ENCODE data around the gene STAC3. TPM values are rescaled to one million over a fixed set of nuclear protein-coding genes. Genes with fewer than 3 reads are reported as not detected.

STAC3 gene
- total and polyA plus RNA-seq, 2 of the 8 experiments (the other 6 are each of a cell fraction or from before 2014, with no cell fraction given), result 0.70 to 1.3 TPM

GRCh38 chr12:57237932-57238853 lies 12.8 kb downstream of the STAC3 start:
- H2BK20ac ChIP-seq (ENCODE audit: low read length), result peak overlapping the region; percentile 90; the same call in 1 of the 2 replicates
- H3K36me3 ChIP-seq (ENCODE audit: control insufficient read depth in 2 of 4, insufficient read depth in 4 of 4, low read length in 3 of 4), result peaks cover 11 to 15% (median 13%) of the 10 kb centered on the region in 4 experiments
- FAIRE-seq (no peak), DNase-seq (ENCODE audit: low read depth in 1 of 2, low spot score in 2 of 2) (peak in 1 of 2 experiments; percentile 83)
- H4K20me1 ChIP-seq (replicated peaks in 1 of 2; ENCODE audit: control insufficient read depth in 1 of 2, insufficient read depth in 2 of 2, low read length in 2 of 2), result peaks cover 23 to 28% of the 10 kb centered on the region in 2 experiments
- H3K9ac ChIP-seq (replicated peaks in 1 of 4; ENCODE audit: extremely low read depth in 1 of 4, low read depth in 3 of 4, low read length in 3 of 4), result no peak overlapping the region; a peak in 1 of 7 replicates
- no peak overlapping the region for H3K56ac ChIP-seq (replicated peaks; ENCODE audit: insufficient read length, low read depth, low read length)
- no peak overlapping the region for H2BK120ac ChIP-seq (replicated peaks; ENCODE audit: low read depth, low read length)
- peak overlapping the region; percentile 74; the same call in 1 of the 2 replicates for H4K8ac ChIP-seq (ENCODE audit: extremely low read depth, insufficient read depth, low read length)
- peak overlapping the region; percentile 35 to 67 (median 53) for H3K4me3 ChIP-seq (ENCODE audit: extremely low read depth in 1 of 4, insufficient read depth in 2 of 4, low read depth in 3 of 4, low read length in 4 of 4)
- no peaks in the 10 kb centered on the region for H3K79me2 ChIP-seq (ENCODE audit: control insufficient read depth in 1 of 2, insufficient read depth in 2 of 2, low read length in 2 of 2)
- ChIA-PET CTCF (ENCODE audit: partially characterized antibody) (interaction anchor here (0.6 to 27.9 kb wide), 15 partner anchors 9 to 218 kb away, joined by 3 to 726 read pairs (median 3); partner anchors contain the start of genes GLI1, INHBE, NXPH4 and SHMT2), POLR2A (ENCODE audit: partially characterized antibody) (interaction anchor here (0.8 to 23.7 kb wide), 15 partner anchors 3 to 282 kb away, joined by 3 to 852 read pairs (median 5); partner anchors contain the start of genes DDIT3, INHBE, LRP1 and NXPH4)
- no peak overlapping the region for H4K5ac ChIP-seq (ENCODE audit: insufficient read length, low read depth, low read length)
- peaks cover 59 to 77% (median 71%) of the 10 kb centered on the region in 4 experiments for H3K27me3 ChIP-seq (replicated peaks in 1 of 4; ENCODE audit: control insufficient read depth in 3 of 4, extremely low read depth in 1 of 4, insufficient read depth in 3 of 4, low read length in 3 of 4)
- no peak overlapping the region for H3K23ac ChIP-seq (ENCODE audit: insufficient read length)
- H3K4me1 ChIP-seq (replicated peaks in 1 of 4; ENCODE audit: control insufficient read depth in 3 of 4, insufficient read depth in 4 of 4, low read length in 3 of 4), result peaks cover 6 to 65% (median 44%) of the 10 kb centered on the region in 4 experiments
- H3K18ac ChIP-seq (ENCODE audit: extremely low read depth, low read length), result peak overlapping the region; percentile 71
- peak overlapping the region; percentile 89 to 91 for H3K4me2 ChIP-seq (ENCODE audit: insufficient read depth in 1 of 2, low read depth in 2 of 2, low read length in 2 of 2)
- WGBS, 2 experiments (ENCODE audit: extremely low coverage in 1 of 2, insufficient coverage in 1 of 2, insufficient read length in 1 of 2, insufficient replicate concordance in 2 of 2, low coverage in 1 of 2, low lambda C conversion rate in 2 of 2, missing lambda C conversion rate in 1 of 2), result 3% methylated on average over 48 of the region's 63 CpGs; no CpG with 5 or more reads in 1 of the 2 experiments
- H3K23me2 ChIP-seq (ENCODE audit: low read depth, low read length), result peaks cover 26% of the 10 kb centered on the region
- no peak overlapping the region; the same call in 1 of the 2 replicates for H2AFZ ChIP-seq (ENCODE audit: low read length)
- peak overlapping the region; percentile 88; the same call in 1 of the 2 replicates for H2BK15ac ChIP-seq (ENCODE audit: low read length)
- H3K9me3 ChIP-seq (ENCODE audit: insufficient read depth in 2 of 2, low read depth in 1 of 2, low read length in 1 of 2), result no peaks in the 10 kb centered on the region
- H3K4ac ChIP-seq (replicated peaks; ENCODE audit: insufficient read length, low read depth, low read length), result no peak overlapping the region
- no peak overlapping the region for H3K27ac ChIP-seq (ENCODE audit: low read depth, low read length)
- H2AK5ac ChIP-seq (ENCODE audit: low read depth, low read length), result peak overlapping the region; percentile 91; the same call in 1 of the 2 replicates
- H2BK12ac ChIP-seq (ENCODE audit: low read depth, low read length), result peak overlapping the region; percentile 84; the same call in 1 of the 2 replicates
- no peak overlapping the region; the same call in 1 of the 2 replicates for H2BK5ac ChIP-seq (ENCODE audit: low read depth, low read length)
- no peaks in the 10 kb centered on the region; the same call in 1 of the 2 replicates for H3K79me1 ChIP-seq (ENCODE audit: low read depth, low read length)
- no peak overlapping the region for H4K91ac ChIP-seq (replicated peaks; ENCODE audit: insufficient read length, low read length)
- no peak overlapping the region for H3K14ac ChIP-seq (ENCODE audit: insufficient read length)
- peak; percentile 56; the same call in 1 of the 2 replicates for TF ChIP-seq GABPA (IDR thresholded peaks at IDR 0.05; ENCODE audit: borderline replicate concordance, insufficient read depth, low read length)
